HS-5 (cell line): ENCODE measurements around the gene ANKH.
"Not testable (repeated sequence)": the region's sequence is repeated elsewhere in the genome, so short reads cannot be mapped to it uniquely, and the experiment has no call there.

Source experiments
- DNase-seq: peaks from one replicate; pipeline ENCODE4 v3.0.0-alpha.2; 2012; ENCODE audit warnings: low read depth

Gene ANKH

GRCh38 chr5:14882658-14883580, 11.3 kb upstream of the ANKH start:
- DNase-seq, result no peak

GRCh38 chr5:14881826-14882225, 10.2 kb upstream of the ANKH start:
- no peak for DNase-seq

- DNase-seq, result peak; percentile 19
Measured at GRCh38 chr5:14880688-14881087, 9.1 kb upstream of the ANKH start.

GRCh38 chr5:14879937-14880589, 8.5 kb upstream of the ANKH start:
- no peak for DNase-seq

- no peak for DNase-seq
Measured at GRCh38 chr5:14879393-14879792, 7.8 kb upstream of the ANKH start.

- not testable (repeated sequence) for DNase-seq
Measured at GRCh38 chr5:14878192-14878591, 6.6 kb upstream of the ANKH start.

- DNase-seq, result no peak
Measured at GRCh38 chr5:14876095-14876494, 4.5 kb upstream of the ANKH start.

GRCh38 chr5:14873790-14874189, 2.2 kb upstream of the ANKH start:
- no peak for DNase-seq

- DNase-seq, result no peak
Measured at GRCh38 chr5:14873093-14873492, 1.5 kb upstream of the ANKH start.

- DNase-seq, result no peak
Measured at GRCh38 chr5:14872070-14872989, 752 bp upstream of the ANKH start.

- no peak for DNase-seq
Measured at GRCh38 chr5:14870337-14871213, 1.0 kb downstream of the ANKH start.

- DNase-seq, result no peak
Measured at GRCh38 chr5:14869668-14870164, 1.9 kb downstream of the ANKH start.

- DNase-seq, result no peak
Measured at GRCh38 chr5:14869233-14869632, 2.3 kb downstream of the ANKH start.

GRCh38 chr5:14868771-14869170, 2.8 kb downstream of the ANKH start:
- no peak for DNase-seq

- DNase-seq, result no peak
Measured at GRCh38 chr5:14864181-14864812, 7.3 kb downstream of the ANKH start.

- no peak for DNase-seq
Measured at GRCh38 chr5:14863105-14863504, 8.5 kb downstream of the ANKH start.

- no peak for DNase-seq
Measured at GRCh38 chr5:14861123-14861765, 10.3 kb downstream of the ANKH start.

- DNase-seq, result no peak
Measured at GRCh38 chr5:14859980-14860379, 11.6 kb downstream of the ANKH start.

- no peak for DNase-seq
Measured at GRCh38 chr5:14859150-14859549, 12.4 kb downstream of the ANKH start.

GRCh38 chr5:14855366-14855765, 16.2 kb downstream of the ANKH start:
- no peak for DNase-seq
